ENCODE data around the gene HDAC6. TPM values are rescaled to one million over a fixed set of nuclear protein-coding genes. Genes with fewer than 3 reads are reported as not detected.

Gene HDAC6
- total RNA-seq, 1 experiment from 2014 or later = 79.9 TPM

DNA sequence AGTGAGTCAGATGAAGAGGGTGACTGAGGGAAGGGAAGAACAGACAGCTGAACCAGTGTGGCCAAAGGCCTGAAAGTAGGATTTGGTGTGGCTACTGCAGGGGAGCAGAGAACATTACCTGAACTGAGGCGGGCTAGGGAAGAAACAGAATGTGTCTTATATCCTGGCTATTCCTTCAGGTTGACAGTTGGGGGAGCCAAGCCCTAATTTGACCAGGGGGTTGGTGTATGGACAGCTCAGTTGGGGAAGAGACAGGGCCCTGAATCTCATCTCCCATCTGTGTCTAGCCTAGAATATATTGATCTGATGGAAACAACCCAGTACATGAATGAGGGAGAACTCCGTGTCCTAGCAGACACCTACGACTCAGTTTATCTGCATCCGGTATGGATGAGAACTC is 4.2 kb downstream of the HDAC6 start:
- BruUV-seq (replicated peaks) = no TSS peak

DNA sequence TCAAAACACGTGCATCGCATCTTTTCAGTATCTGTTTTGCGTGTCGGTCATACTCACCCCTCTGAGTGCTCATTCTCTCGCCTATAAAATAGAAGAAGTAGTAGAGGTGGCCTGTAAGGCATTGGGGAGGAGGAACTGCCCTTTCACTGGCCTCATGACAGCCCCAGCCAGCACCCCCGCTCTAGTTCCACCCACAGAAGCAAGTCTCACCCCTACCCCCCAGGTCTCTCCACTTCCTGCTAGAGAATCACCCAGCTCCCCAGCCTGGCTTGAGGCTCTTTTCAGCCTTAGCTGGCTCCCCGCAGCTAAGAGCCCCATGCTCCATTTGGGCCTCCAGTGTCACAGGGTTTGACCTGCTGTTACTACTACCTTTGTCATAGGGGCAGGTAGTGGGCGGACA is 11.8 kb downstream of the HDAC6 start:
- no peaks in the 10 kb centered on the region for H3K4me1 ChIP-seq (ENCODE audit: control insufficient read depth in 1 of 2, insufficient read depth in 2 of 2, low read length in 2 of 2)
- H4K20me1 ChIP-seq (ENCODE audit: insufficient read depth) = no peaks in the 10 kb centered on the region
- H3K36me3 ChIP-seq (ENCODE audit: control insufficient read depth in 1 of 2, insufficient read depth in 2 of 2, low read length in 2 of 2) = no peaks in the 10 kb centered on the region
- no peaks in the 10 kb centered on the region for H3K9me3 ChIP-seq (ENCODE audit: control insufficient read depth in 1 of 2, insufficient read depth in 1 of 2, low read depth in 1 of 2, low read length in 2 of 2)
- intact Hi-C loops (cut with micrococcal nuclease) = no loop called here
- no peaks in the 10 kb centered on the region for H3K79me2 ChIP-seq (ENCODE audit: insufficient read depth, low read length)
- ChIA-PET CTCF (no interaction called here), RAD21 (ENCODE audit: low non-redundant PET in 1 of 2, low total read pairs in 2 of 2, uncharacterized antibody in 2 of 2, unreplicated experiment in 2 of 2) (no interaction called here), POLR2A (no interaction called here)
- TF ChIP-seq ELF1 (IDR thresholded peaks at IDR 0.05; ENCODE audit: borderline replicate concordance, low read depth) (no peak), ZFX (IDR thresholded peaks at IDR 0.05) (no peak), CEBPB (IDR thresholded peaks at IDR 0.05; ENCODE audit: low read depth) (no peak), EGR1 (IDR thresholded peaks at IDR 0.05; ENCODE audit: low read depth) (no peak), POLR2A (IDR thresholded peaks at IDR 0.05; ENCODE audit: borderline replicate concordance, extremely low read depth, insufficient read depth, insufficient read length) (no peak), EZH2 (IDR thresholded peaks at IDR 0.05) (no peak), CBX3 (IDR thresholded peaks at IDR 0.05; ENCODE audit: low read depth) (no peak), YY1 (IDR thresholded peaks at IDR 0.05; ENCODE audit: extremely low read depth, insufficient replicate concordance, low read depth, low read length) (no peak)
- TF ChIP-seq, protein P1, sequence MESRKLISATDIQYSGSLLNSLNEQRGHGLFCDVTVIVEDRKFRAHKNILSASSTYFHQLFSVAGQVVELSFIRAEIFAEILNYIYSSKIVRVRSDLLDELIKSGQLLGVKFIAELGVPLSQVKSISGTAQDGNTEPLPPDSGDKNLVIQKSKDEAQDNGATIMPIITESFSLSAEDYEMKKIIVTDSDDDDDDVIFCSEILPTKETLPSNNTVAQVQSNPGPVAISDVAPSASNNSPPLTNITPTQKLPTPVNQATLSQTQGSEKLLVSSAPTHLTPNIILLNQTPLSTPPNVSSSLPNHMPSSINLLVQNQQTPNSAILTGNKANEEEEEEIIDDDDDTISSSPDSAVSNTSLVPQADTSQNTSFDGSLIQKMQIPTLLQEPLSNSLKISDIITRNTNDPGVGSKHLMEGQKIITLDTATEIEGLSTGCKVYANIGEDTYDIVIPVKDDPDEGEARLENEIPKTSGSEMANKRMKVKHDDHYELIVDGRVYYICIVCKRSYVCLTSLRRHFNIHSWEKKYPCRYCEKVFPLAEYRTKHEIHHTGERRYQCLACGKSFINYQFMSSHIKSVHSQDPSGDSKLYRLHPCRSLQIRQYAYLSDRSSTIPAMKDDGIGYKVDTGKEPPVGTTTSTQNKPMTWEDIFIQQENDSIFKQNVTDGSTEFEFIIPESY (IDR thresholded peaks at IDR 0.05; ENCODE audit: extremely low read depth, insufficient replicate concordance, low read length) = no peak
- H3K27me3 ChIP-seq (ENCODE audit: insufficient read depth, low read length) = no peaks in the 10 kb centered on the region
- H3K4me3 ChIP-seq (replicated peaks in 1 of 2; ENCODE audit: low read depth in 1 of 2, low read length in 2 of 2) = no peak overlapping the region
- H3K4me2 ChIP-seq (ENCODE audit: low read length) = no peak overlapping the region
- H3K27ac ChIP-seq (ENCODE audit: low read depth, low read length) = no peak overlapping the region
- H2AFZ ChIP-seq (ENCODE audit: low read depth, low read length, poor library complexity, severe bottlenecking) = no peak overlapping the region
- ATAC-seq = no peak
- no peaks in the 10 kb centered on the region for H3K9me2 ChIP-seq (ENCODE audit: insufficient read depth)
- no peak for DNase-seq (ENCODE audit: low read depth, low spot score)
- no peak overlapping the region for H3K9ac ChIP-seq (ENCODE audit: low read length)
- no TSS peak for BruUV-seq (replicated peaks)

More for the DNA sequence above, 4.2 kb downstream of the HDAC6 start:
- no peak for TF ChIP-seq ZFX (IDR thresholded peaks at IDR 0.05)
- CTCF ChIA-PET = no interaction called here
- no peaks in the 10 kb centered on the region for H3K27me3 ChIP-seq (ENCODE audit: insufficient read depth, low read length)
- RAD21 ChIA-PET (ENCODE audit: low non-redundant PET in 1 of 2, low total read pairs in 2 of 2, uncharacterized antibody in 2 of 2, unreplicated experiment in 2 of 2) = no interaction called here
- no peaks in the 10 kb centered on the region for H3K9me2 ChIP-seq (ENCODE audit: insufficient read depth)
- POLR2A ChIA-PET = no interaction called here
- ATAC-seq = no peak
- no peaks in the 10 kb centered on the region for H3K9me3 ChIP-seq (ENCODE audit: control insufficient read depth in 1 of 2, insufficient read depth in 1 of 2, low read depth in 1 of 2, low read length in 2 of 2)
- H3K79me2 ChIP-seq (ENCODE audit: insufficient read depth, low read length) = peaks cover 2% of the 10 kb centered on the region; the same call in 1 of the 2 replicates
- H4K20me1 ChIP-seq (ENCODE audit: insufficient read depth) = no peaks in the 10 kb centered on the region
- no peak overlapping the region for H3K4me2 ChIP-seq (ENCODE audit: low read length)
- no peak overlapping the region for H2AFZ ChIP-seq (ENCODE audit: low read depth, low read length, poor library complexity, severe bottlenecking)
- peaks cover 6% of the 10 kb centered on the region in 2 experiments; a peak in 2 of 4 replicates for H3K4me1 ChIP-seq (ENCODE audit: control insufficient read depth in 1 of 2, insufficient read depth in 2 of 2, low read length in 2 of 2)
- no peaks in the 10 kb centered on the region; a peak in 2 of 4 replicates for H3K36me3 ChIP-seq (ENCODE audit: control insufficient read depth in 1 of 2, insufficient read depth in 2 of 2, low read length in 2 of 2)
- intact Hi-C loops (cut with micrococcal nuclease) = loop anchor here (10.0 kb wide), 1 partner anchor 89 kb away; the partner anchor contains the start of genes PQBP1 and TIMM17B
- no peak overlapping the region for H3K9ac ChIP-seq (ENCODE audit: low read length)
- no peak overlapping the region for H3K4me3 ChIP-seq (replicated peaks in 1 of 2; ENCODE audit: low read depth in 1 of 2, low read length in 2 of 2)
- DNase-seq (ENCODE audit: low read depth, low spot score) = no peak
- H3K27ac ChIP-seq (ENCODE audit: low read depth, low read length) = no peak overlapping the region
